Testis (tissue), 3 donors: Measurements from ENCODE around the gene MMAB. TPM values are rescaled to one million over a fixed set of nuclear protein-coding genes. Genes with fewer than 3 reads are reported as not detected.

Source experiments
- DNase-seq: peaks from one replicate; pipeline ENCODE4 v3.0.0-alpha.2; 2019
- H3K27ac ChIP-seq, 2 donors: fragments of 200-600 bp; sonication (generic); one replicate each; pipeline ENCODE4 v1.5.1; 2019
- H3K27me3 ChIP-seq: fragments of 200-600 bp; sonication (generic); one replicate; pipeline ENCODE4 v1.5.1; 2019
- H3K36me3 ChIP-seq: fragments of 200-600 bp; sonication (generic); one replicate; pipeline ENCODE4 v1.5.1; 2017; ENCODE audit warnings: low read depth; ENCODE audit errors: missing control alignments
- H3K4me1 ChIP-seq: fragments of 200-600 bp; sonication (generic); one replicate; pipeline ENCODE4 v1.5.1; 2019
- H3K4me3 ChIP-seq, 2 donors: fragments of 200-600 bp; sonication (generic); one replicate each; pipeline ENCODE4 v1.5.1; 2017 to 2019
- H3K9me3 ChIP-seq: fragments of 200-600 bp; sonication (generic); one replicate; pipeline ENCODE4 v1.5.1; 2017
- CTCF ChIP-seq, 3 experiments: fragments of 450-650 bp in 2 of 3; fragments of 200-600 bp in 1 of 3; sonication (generic) in 1 of 3; IDR thresholded peaks; one replicate each; pipeline ENCODE4 v1.5.1; 2016 to 2019; ENCODE audit warnings: antibody characterized with exemption in 3 of 3, mild to moderate bottlenecking in 2 of 3, moderate library complexity in 1 of 3
- POLR2A ChIP-seq: fragments of 450-650 bp; IDR thresholded peaks from one replicate; pipeline ENCODE4 v1.6.1; 2017; ENCODE audit warnings: antibody characterized with exemption, mild to moderate bottlenecking, moderate library complexity
- WGBS, 2 donors: methylation state at CpG; one replicate each; pipeline ENCODE4 v1.1.5; 2018; 5-methylcytosine and 5-hydroxymethylcytosine counted together
- intact Hi-C: fragments of 100-400 bp; cut with DNase I; formaldehyde crosslinking; loops from one replicate; pipeline ENCODE4 v1.15.1; 2023; ENCODE audit warnings: low total_unique reads
- polyA plus RNA-seq: library from polyadenylated mRNA; stranded (reverse); fragments of 350-450 nt; fragmentation: Illumina TruSeq; extraction: RNeasy Lipid Tissue Mini Kit (QIAGEN cat#74804); gene quantifications from one replicate; pipeline ENCODE4 v1.2.3, GENCODE V29; 2014; ENCODE audit warnings: low read depth, low replicate concordance; ENCODE audit not compliant: insufficient read depth
- total RNA-seq, 2 donors: library from RNA; depleted of rRNA; stranded (reverse); fragments of >200 nt; gene quantifications; one replicate each; pipeline ENCODE4 v1.2.3, GENCODE V29; 2016

The MMAB gene
- total and polyA plus RNA-seq, 3 donors from 2014 or later = 23.6 to 45.2 (median 26.4) TPM

GRCh38 chr12:109557805-109558204 is 15.5 kb downstream of the MMAB start:
- no peak for DNase-seq
- H3K27ac ChIP-seq = no peak overlapping the region
- no peaks in the 10 kb centered on the region for H3K27me3 ChIP-seq
- 84 to 90% methylated on average over 8 to 12 of the region's 12 CpGs for WGBS, 2 donors
- peaks cover 3% of the 10 kb centered on the region for H3K4me1 ChIP-seq
- no peak for TF ChIP-seq CTCF (IDR thresholded peaks at IDR 0.05)
- TF ChIP-seq POLR2A = no peak
- intact Hi-C loops = no loop called here
- H3K9me3 ChIP-seq = no peaks in the 10 kb centered on the region
- no peak overlapping the region for H3K4me3 ChIP-seq
- no peaks in the 10 kb centered on the region for H3K36me3 ChIP-seq

GRCh38 chr12:109557200-109557599 is 16.1 kb downstream of the MMAB start:
- 92 to 95% methylated on average over 10 of the region's 10 CpGs for WGBS, 2 donors
- TF ChIP-seq POLR2A (no peak), CTCF (IDR thresholded peaks at IDR 0.05) (no peak)
- no peaks in the 10 kb centered on the region for H3K36me3 ChIP-seq
- no peak overlapping the region for H3K27ac ChIP-seq
- H3K27me3 ChIP-seq = no peaks in the 10 kb centered on the region
- no peak for DNase-seq
- intact Hi-C loops = no loop called here
- H3K4me3 ChIP-seq = no peak overlapping the region
- no peaks in the 10 kb centered on the region for H3K9me3 ChIP-seq
- H3K4me1 ChIP-seq = peaks cover 3% of the 10 kb centered on the region

- Histone ChIP-seq H3K4me1 (peaks cover 3% of the 10 kb centered on the region), H3K9me3 (no peaks in the 10 kb centered on the region), H3K27me3 (no peaks in the 10 kb centered on the region), H3K36me3 (no peaks in the 10 kb centered on the region), H3K4me3 (no peak overlapping the region), H3K27ac (no peak overlapping the region)
- intact Hi-C loops = no loop called here
- WGBS, 2 donors = 86 to 87% methylated on average over 16 to 18 of the region's 18 CpGs
- no peak for DNase-seq
- TF ChIP-seq POLR2A = no peak
- no peak for TF ChIP-seq CTCF (IDR thresholded peaks at IDR 0.05)
Observed at GRCh38 chr12:109555431-109556315, 17.6 kb downstream of the MMAB start.

GRCh38 chr12:109554761-109555160 is 18.5 kb downstream of the MMAB start:
- TF ChIP-seq CTCF (IDR thresholded peaks at IDR 0.05) = no peak
- TF ChIP-seq POLR2A = no peak
- H3K4me1 ChIP-seq = peaks cover 3% of the 10 kb centered on the region
- H3K4me3 ChIP-seq = no peak overlapping the region
- H3K27ac ChIP-seq = no peak overlapping the region
- 72 to 79% methylated on average over 4 to 6 of the region's 6 CpGs for WGBS, 2 donors
- intact Hi-C loops = no loop called here
- H3K27me3 ChIP-seq = no peaks in the 10 kb centered on the region
- no peaks in the 10 kb centered on the region for H3K36me3 ChIP-seq
- DNase-seq = no peak
- H3K9me3 ChIP-seq = no peaks in the 10 kb centered on the region
